Activated naive CD8-positive, alpha-beta T cell treated with anti-CD3 and anti-CD28 coated beads for 36 hours (primary cell): Measurements from ENCODE around the gene ZCCHC7. TPM values are rescaled to one million over a fixed set of nuclear protein-coding genes. Genes with fewer than 3 reads are reported as not detected.
"Not testable (repeated sequence)": the region's sequence is repeated elsewhere in the genome, so short reads cannot be mapped to it uniquely, and the experiment has no call there.

Source experiments
- DNase-seq: peaks from one replicate; pipeline ENCODE4 v3.0.0; 2021
- H3K27ac Mint-ChIP-seq: one replicate; pipeline ENCODE4 v1.8.0; 2022; ENCODE audit warnings: mild to moderate bottlenecking, moderate library complexity, mixed read lengths
- H3K27me3 Mint-ChIP-seq: one replicate; pipeline ENCODE4 v1.8.0; 2022; ENCODE audit warnings: mild to moderate bottlenecking, mixed read lengths
- H3K36me3 Mint-ChIP-seq: one replicate; pipeline ENCODE4 v1.8.0; 2021; ENCODE audit warnings: mild to moderate bottlenecking, mixed read lengths
- H3K4me1 Mint-ChIP-seq: one replicate; pipeline ENCODE4 v1.8.0; 2021; ENCODE audit warnings: mixed read lengths
- H3K4me3 Mint-ChIP-seq: one replicate; pipeline ENCODE4 v1.8.0; 2022; ENCODE audit warnings: mild to moderate bottlenecking, moderate library complexity, mixed read lengths
- H3K9me3 Mint-ChIP-seq: one replicate; pipeline ENCODE4 v1.8.0; 2022; ENCODE audit warnings: mixed read lengths
- total RNA-seq, 2 experiments: library from RNA; stranded (reverse); gene quantifications; one replicate each; pipeline ENCODE4 v1.2.3, GENCODE V29; 2021

ZCCHC7 gene
- total RNA-seq, 2 experiments from 2014 or later: 35.4 to 37.5 TPM

DNA sequence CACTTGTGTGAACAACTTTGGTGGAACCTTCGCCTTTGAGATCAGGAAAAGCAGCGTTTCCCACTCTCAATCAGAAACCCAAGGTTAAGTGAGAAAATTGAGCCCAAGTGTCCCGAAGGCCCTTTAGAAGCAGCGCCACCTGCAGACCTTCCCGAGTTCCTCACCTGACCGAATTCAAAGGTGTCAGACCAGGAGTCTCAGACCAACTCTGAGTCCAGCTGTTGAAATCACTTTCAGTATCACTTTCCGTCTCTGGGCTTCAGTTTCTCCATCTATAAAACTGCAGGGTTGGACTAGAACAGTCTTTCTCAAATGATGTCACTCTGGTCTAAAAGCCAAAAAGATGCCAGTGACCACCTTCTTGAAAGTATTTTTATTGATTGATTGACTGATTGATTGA is 270.4 kb downstream of the ZCCHC7 start:
- Mint-ChIP-seq H3K36me3 (no peaks in the 10 kb centered on the region), H3K4me3 (no peak overlapping the region), H3K27ac (no peak overlapping the region), H3K27me3 (no peaks in the 10 kb centered on the region), H3K9me3 (no peaks in the 10 kb centered on the region), H3K4me1 (peaks cover 2% of the 10 kb centered on the region)
- DNase-seq: no peak

- Mint-ChIP-seq H3K4me3 (no peak overlapping the region), H3K27ac (no peak overlapping the region), H3K36me3 (no peaks in the 10 kb centered on the region), H3K4me1 (peaks cover 2% of the 10 kb centered on the region), H3K9me3 (no peaks in the 10 kb centered on the region), H3K27me3 (no peaks in the 10 kb centered on the region)
- no peak for DNase-seq
Observed at GRCh38 chr9:37392272-37392671, 271.9 kb downstream of the ZCCHC7 start.

- no peak overlapping the region for H3K27ac Mint-ChIP-seq
- no peak for DNase-seq
- no peaks in the 10 kb centered on the region for H3K9me3 Mint-ChIP-seq
- H3K27me3 Mint-ChIP-seq: no peaks in the 10 kb centered on the region
- no peaks in the 10 kb centered on the region for H3K36me3 Mint-ChIP-seq
- H3K4me1 Mint-ChIP-seq: peaks cover 2% of the 10 kb centered on the region
- H3K4me3 Mint-ChIP-seq: no peak overlapping the region
Observed at GRCh38 chr9:37395229-37395628, 274.9 kb downstream of the ZCCHC7 start.

DNA sequence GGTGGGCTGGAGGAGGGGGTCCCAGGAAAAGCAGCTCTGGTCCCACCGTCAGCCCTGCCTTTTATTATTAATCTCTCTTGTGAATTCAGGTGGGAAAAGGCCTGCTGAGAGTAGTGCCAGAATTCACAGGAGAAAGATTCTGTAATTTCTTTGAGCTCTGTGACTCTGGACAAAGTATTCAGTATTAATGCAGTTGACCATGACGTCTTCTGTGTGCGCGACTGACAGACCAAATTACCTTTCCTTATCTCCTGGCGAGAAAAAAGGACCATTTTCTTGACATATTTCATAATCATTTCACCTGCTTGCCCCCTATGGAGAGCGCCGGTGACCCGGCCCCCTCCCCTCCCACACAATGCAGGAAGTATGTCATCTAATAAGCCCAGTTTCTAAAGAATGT is 275.3 kb downstream of the ZCCHC7 start:
- Mint-ChIP-seq H3K4me1 (peaks cover 2% of the 10 kb centered on the region), H3K4me3 (no peak overlapping the region), H3K36me3 (no peaks in the 10 kb centered on the region), H3K9me3 (no peaks in the 10 kb centered on the region), H3K27ac (no peak overlapping the region), H3K27me3 (no peaks in the 10 kb centered on the region)
- DNase-seq: no peak

DNA sequence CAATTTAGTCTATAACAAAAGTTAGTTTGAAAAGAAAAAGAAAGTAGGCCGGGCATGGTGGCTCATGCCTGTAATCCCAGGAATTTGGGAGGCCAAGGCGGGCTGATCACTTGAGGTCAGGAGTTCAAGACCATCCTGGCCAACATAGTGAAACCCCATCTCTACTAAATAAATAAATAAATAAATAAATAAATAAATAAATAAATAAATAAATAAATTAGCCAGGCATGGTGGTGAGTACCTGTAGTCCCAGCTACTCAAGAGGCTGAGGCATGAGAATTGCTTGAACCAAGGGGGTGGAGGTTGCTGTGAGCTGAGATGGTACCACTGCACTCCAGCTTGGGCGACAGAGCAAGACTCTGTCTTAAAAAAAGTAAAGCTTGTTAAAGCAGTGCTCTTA is 277.6 kb downstream of the ZCCHC7 start:
- not testable (repeated sequence) for H3K4me3 Mint-ChIP-seq, H3K4me1 Mint-ChIP-seq, H3K27ac Mint-ChIP-seq, H3K9me3 Mint-ChIP-seq, H3K27me3 Mint-ChIP-seq, DNase-seq, H3K36me3 Mint-ChIP-seq

DNA sequence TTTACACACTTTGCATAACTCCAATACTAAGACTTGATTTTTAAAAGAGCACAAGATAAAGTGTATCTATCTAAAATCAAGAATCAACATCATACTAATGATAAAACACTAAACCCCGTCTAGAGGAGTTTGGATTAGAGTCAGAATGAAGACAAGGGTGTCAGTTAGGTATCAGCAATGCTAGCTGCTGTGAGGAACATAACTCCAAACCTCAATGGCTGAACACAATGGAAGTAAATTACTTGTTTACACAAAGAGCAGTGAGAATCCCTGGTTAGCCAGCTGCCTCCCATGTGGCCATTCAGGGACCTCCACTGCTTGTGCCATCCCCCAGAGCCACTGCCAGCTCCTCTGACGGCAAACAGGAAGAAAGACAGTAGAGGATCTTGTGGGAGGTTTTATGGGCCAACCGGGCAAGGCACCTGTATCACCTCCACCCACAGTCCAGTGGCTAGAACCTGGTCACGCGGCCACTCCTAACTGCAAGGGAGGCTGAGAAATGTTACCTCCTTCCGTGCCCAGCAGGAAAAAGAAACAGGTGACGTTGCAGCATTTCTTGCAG is 278.2 kb downstream of the ZCCHC7 start:
- no peak for DNase-seq
- Mint-ChIP-seq H3K36me3 (no peaks in the 10 kb centered on the region), H3K27ac (no peak overlapping the region), H3K9me3 (no peaks in the 10 kb centered on the region), H3K4me3 (no peak overlapping the region), H3K27me3 (no peaks in the 10 kb centered on the region), H3K4me1 (peaks cover 4% of the 10 kb centered on the region)

DNA sequence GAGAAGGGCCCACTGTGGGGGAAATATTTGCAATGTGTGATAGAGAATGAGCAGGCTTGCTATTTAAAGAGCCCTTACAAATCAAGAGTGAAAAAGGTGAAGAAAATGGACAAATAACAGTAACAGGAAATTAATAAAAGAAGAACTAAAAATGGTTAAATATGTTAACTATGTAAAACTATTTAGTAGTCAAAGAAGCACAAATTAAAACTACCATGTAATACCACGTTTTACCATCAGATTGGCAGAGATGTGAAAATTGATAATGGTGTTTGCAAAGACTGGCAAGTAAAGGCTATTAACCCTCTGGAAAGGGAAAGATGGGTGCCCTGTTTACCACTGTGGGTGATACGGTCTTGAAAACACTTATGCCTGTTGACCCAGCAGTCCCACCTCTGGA is 279.0 kb downstream of the ZCCHC7 start:
- Mint-ChIP-seq H3K27ac (no peak overlapping the region), H3K9me3 (no peaks in the 10 kb centered on the region), H3K4me1 (peaks cover 4% of the 10 kb centered on the region), H3K36me3 (no peaks in the 10 kb centered on the region), H3K4me3 (no peak overlapping the region), H3K27me3 (no peaks in the 10 kb centered on the region)
- no peak for DNase-seq

- peaks cover 7% of the 10 kb centered on the region for H3K4me1 Mint-ChIP-seq
- no peak overlapping the region for H3K27ac Mint-ChIP-seq
- no peaks in the 10 kb centered on the region for H3K9me3 Mint-ChIP-seq
- no peak for DNase-seq
- no peaks in the 10 kb centered on the region for H3K36me3 Mint-ChIP-seq
- no peak overlapping the region for H3K4me3 Mint-ChIP-seq
- H3K27me3 Mint-ChIP-seq: no peaks in the 10 kb centered on the region
Observed at GRCh38 chr9:37404590-37404989, 284.2 kb downstream of the ZCCHC7 start.

DNA sequence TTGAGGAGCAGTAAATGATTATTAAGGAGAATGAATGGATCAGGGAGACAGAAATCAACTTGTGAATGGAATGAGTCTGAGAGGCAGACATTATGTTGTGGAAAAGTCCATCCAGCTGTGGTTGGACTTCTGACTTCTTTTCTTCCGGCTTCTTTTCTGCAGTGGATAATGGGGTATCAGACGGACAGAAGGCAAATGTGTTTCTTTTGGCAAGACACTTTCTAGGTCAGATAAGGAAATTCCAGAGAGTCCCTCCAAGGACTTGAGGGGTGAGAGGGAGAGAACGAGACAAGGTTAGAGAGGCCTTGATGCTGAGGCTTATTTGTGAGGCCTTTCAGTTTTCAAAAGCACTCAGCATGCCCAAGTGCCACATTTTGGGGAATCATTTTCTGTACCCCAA is 285.0 kb downstream of the ZCCHC7 start:
- H3K4me1 Mint-ChIP-seq: peaks cover 7% of the 10 kb centered on the region
- no peak overlapping the region for H3K27ac Mint-ChIP-seq
- no peak overlapping the region for H3K4me3 Mint-ChIP-seq
- DNase-seq: no peak
- no peaks in the 10 kb centered on the region for H3K27me3 Mint-ChIP-seq
- no peaks in the 10 kb centered on the region for H3K36me3 Mint-ChIP-seq
- H3K9me3 Mint-ChIP-seq: no peaks in the 10 kb centered on the region

GRCh38 chr9:37405764-37406380 is 285.5 kb downstream of the ZCCHC7 start:
- Mint-ChIP-seq H3K9me3 (no peaks in the 10 kb centered on the region), H3K36me3 (no peaks in the 10 kb centered on the region), H3K4me3 (no peak overlapping the region), H3K27ac (no peak overlapping the region), H3K27me3 (no peaks in the 10 kb centered on the region), H3K4me1 (peaks cover 8% of the 10 kb centered on the region)
- no peak for DNase-seq

DNA sequence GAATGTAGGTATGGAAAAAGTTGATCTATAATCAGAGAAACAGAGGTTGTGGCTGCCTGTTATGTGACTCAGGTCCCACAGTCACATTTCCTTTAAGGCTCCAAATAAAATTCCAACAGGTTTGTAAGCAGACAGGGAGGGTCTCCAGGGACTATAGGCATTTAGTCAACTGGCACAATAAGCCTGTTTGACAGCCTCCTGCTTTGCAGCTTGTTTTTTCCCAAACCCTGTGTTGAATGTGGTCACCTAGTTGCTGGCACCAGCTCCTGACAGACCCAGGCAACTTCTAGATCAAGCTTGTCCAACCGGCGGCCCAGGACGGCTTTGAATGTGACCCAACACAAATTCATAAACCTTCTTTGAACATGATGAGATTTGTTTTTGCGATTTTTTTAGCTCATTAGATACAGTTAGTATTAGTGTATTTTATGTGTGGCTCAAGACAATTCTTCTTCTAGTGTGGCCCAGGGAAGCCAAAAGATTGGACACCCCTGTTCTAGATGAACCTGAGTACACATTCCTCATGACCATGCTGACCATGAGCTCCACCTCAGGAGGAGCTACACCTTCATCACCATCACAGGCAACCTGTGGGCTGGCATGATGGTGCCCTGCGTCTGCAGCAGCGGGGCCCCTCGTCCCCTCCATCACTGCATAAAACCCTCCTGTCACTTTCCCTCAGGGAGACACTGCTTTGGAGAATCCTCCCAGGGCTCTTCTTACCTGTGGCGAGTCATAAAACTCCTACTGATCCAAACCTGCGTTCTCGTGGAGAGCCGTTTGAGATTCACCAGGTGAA is 286.4 kb downstream of the ZCCHC7 start:
- no peak overlapping the region for H3K27ac Mint-ChIP-seq
- no peaks in the 10 kb centered on the region for H3K36me3 Mint-ChIP-seq
- H3K9me3 Mint-ChIP-seq: no peaks in the 10 kb centered on the region
- no peak for DNase-seq
- no peaks in the 10 kb centered on the region for H3K27me3 Mint-ChIP-seq
- no peak overlapping the region for H3K4me3 Mint-ChIP-seq
- H3K4me1 Mint-ChIP-seq: peaks cover 8% of the 10 kb centered on the region

- Mint-ChIP-seq H3K4me3 (no peak overlapping the region), H3K9me3 (no peaks in the 10 kb centered on the region), H3K27ac (no peak overlapping the region), H3K27me3 (no peaks in the 10 kb centered on the region), H3K4me1 (peaks cover 8% of the 10 kb centered on the region), H3K36me3 (no peaks in the 10 kb centered on the region)
- no peak for DNase-seq
Observed at GRCh38 chr9:37407468-37407867, 287.1 kb downstream of the ZCCHC7 start.

Other genes with a start within 250 kb of the ZCCHC7 start
- gene PAX5, start 86.3 kb upstream of the ZCCHC7 start, total RNA-seq: 1 to 10 TPM; 2.2 to 2.4 TPM